Activated B cell treated with CpG ODN at 0.5 μM for 24 hours (primary cell): ENCODE results near the gene OR1J4. TPM values are rescaled to one million over a fixed set of nuclear protein-coding genes. Genes with fewer than 3 reads are reported as not detected.

ENCODE experiments used
- ATAC-seq: fragments of 200-7000 bp; cut with Tn5 transposase; one replicate; pipeline ENCODE4 v1.10.0; 2021; ENCODE audit warnings: low read depth, mild to moderate bottlenecking, moderate library complexity
- CTCF ChIA-PET: fragments of 350-600 bp; sonication (Branson Sonifier 250); formaldehyde crosslinking; loops from one replicate; lab custom pipeline; 2021; ENCODE audit warnings: antibody characterized with exemption; lab: Charles Lee
- POLR2A ChIA-PET: fragments of 350-600 bp; sonication (Branson Sonifier 250); formaldehyde crosslinking; loops from one replicate; lab custom pipeline; 2021; ENCODE audit warnings: antibody characterized with exemption; lab: Charles Lee
- DNase-seq: peaks from one replicate; pipeline ENCODE4 v3.0.0; 2022
- H3K27ac Mint-ChIP-seq: one replicate; pipeline ENCODE4 v1.8.0; 2020; ENCODE audit warnings: mixed read lengths
- H3K27me3 Mint-ChIP-seq: one replicate; pipeline ENCODE4 v1.8.0; 2021; ENCODE audit warnings: mixed read lengths
- H3K36me3 Mint-ChIP-seq: one replicate; pipeline ENCODE4 v1.8.0; 2021; ENCODE audit warnings: low read depth, mixed read lengths
- H3K4me1 Mint-ChIP-seq: one replicate; pipeline ENCODE4 v1.8.0; 2021; ENCODE audit warnings: mixed read lengths
- H3K4me3 Mint-ChIP-seq: one replicate; pipeline ENCODE4 v1.8.0; 2020; ENCODE audit warnings: mild to moderate bottlenecking, mixed read lengths
- H3K9me3 Mint-ChIP-seq: one replicate; pipeline ENCODE4 v1.8.0; 2020; ENCODE audit warnings: mixed read lengths
- CTCF ChIP-seq: fragments of 200-600 bp; IDR thresholded peaks from one replicate; pipeline ENCODE4 v1.8.0; 2022; ENCODE audit warnings: antibody characterized with exemption, mild to moderate bottlenecking
- intact Hi-C: fragments of 100-400 bp; cut with micrococcal nuclease; formaldehyde crosslinking; loops from one replicate; pipeline ENCODE4 v1.15.1; 2024
- total RNA-seq: library from RNA; stranded (reverse); gene quantifications from 2 replicates; pipeline ENCODE4 v1.2.3, GENCODE V29; 2022

Gene OR1J4
- total RNA-seq, 1 donor from 2014 or later, result not detected

DNA sequence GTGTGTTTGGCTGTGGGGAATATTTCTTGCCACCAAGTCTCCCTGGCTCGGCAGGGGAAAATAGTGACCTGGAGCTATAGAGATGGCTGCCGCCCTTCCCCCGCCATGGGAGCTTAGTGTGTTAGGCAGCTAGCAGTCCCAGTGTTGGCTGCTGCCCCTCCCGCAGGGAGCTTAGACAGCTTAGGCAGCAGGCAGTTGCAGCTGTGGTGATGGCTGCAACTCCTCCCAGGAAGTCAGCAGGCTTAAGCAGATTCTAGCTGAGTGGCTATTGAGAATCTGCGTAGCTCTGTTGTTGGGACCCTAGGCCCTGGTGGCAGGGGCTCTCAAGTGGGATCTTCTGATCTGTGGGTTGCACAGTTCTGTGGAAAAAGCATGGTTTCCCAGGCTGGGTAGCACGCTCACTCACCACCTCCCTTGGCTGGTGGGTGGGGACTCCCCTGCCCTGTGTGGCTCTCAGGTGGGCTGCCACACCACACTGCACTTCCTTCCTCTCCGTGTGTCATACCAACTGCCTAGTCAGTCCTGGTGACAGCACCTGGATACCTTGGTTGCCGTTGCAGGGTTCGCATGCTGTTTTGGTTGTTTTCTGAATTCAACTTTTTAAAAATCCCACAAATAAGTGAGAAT is 43.3 kb downstream of the OR1J4 start:
- intact Hi-C loops, result no loop called here
- Mint-ChIP-seq H3K4me3 (no peak overlapping the region), H3K27me3 (peaks cover 35% of the 10 kb centered on the region), H3K36me3 (no peaks in the 10 kb centered on the region), H3K9me3 (peaks cover 14% of the 10 kb centered on the region), H3K4me1 (no peaks in the 10 kb centered on the region), H3K27ac (no peak overlapping the region)
- TF ChIP-seq CTCF, result no peak
- POLR2A ChIA-PET, result no interaction called here
- CTCF ChIA-PET, result no interaction called here
- no peak for DNase-seq
- no peak for ATAC-seq

DNA sequence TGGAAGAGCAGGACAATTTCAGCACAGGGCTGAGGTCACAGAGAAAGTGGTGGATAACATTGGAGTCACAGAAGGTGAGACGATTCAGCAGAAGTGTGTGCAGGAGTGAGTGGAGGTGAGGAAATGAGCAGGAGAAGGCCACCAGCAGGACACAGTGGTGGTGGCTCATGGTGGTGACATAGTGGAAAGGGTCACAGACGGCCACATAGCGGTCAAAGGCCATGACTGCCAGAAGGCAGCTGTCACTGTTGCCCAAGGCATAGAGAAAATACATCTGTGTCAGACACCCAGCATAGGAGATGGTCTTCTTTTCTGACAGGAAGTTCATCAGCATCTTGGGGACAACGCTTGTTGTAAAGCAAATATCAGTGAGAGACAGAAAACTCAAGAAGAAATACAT is 49.0 kb downstream of the OR1J4 start:
- ChIA-PET POLR2A (no interaction called here), CTCF (no interaction called here)
- TF ChIP-seq CTCF, result no peak
- Mint-ChIP-seq H3K36me3 (no peaks in the 10 kb centered on the region), H3K9me3 (peaks cover 6% of the 10 kb centered on the region), H3K27me3 (peaks cover 16% of the 10 kb centered on the region), H3K4me3 (no peak overlapping the region), H3K27ac (no peak overlapping the region), H3K4me1 (no peaks in the 10 kb centered on the region)
- DNase-seq (no peak), ATAC-seq (no peak)
- intact Hi-C loops, result no loop called here

Other genes with a start within 250 kb of the OR1J4 start
- 8.9 and 9.4 TPM in 2 replicates for gene PTGS1, start 148.1 kb upstream of the OR1J4 start, total RNA-seq
- not detected in 2 replicates for gene OR1J1, start 41.2 kb upstream of the OR1J4 start, total RNA-seq
- gene OR1J2, start 8.3 kb upstream of the OR1J4 start, total RNA-seq, result not detected in 2 replicates
- gene OR1N1, start 8.2 kb downstream of the OR1J4 start, total RNA-seq, result not detected in 2 replicates
- gene OR1N2, start 34.0 kb downstream of the OR1J4 start, total RNA-seq, result not detected in 2 replicates
- gene OR1L8, start 64.2 kb downstream of the OR1J4 start, total RNA-seq, result not detected in 2 replicates
- not detected in 2 replicates for gene OR1Q1, start 95.6 kb downstream of the OR1J4 start, total RNA-seq
- gene OR1B1, start 138.5 kb downstream of the OR1J4 start, total RNA-seq, result not detected in 2 replicates
- not detected in 2 replicates for gene OR1L1, start 142.6 kb downstream of the OR1J4 start, total RNA-seq
- gene OR1L3, start 156.0 kb downstream of the OR1J4 start, total RNA-seq, result not detected in 2 replicates
- not detected in 2 replicates for gene OR1L4, start 204.8 kb downstream of the OR1J4 start, total RNA-seq
- gene OR1L6, start 223.2 kb downstream of the OR1J4 start, total RNA-seq, result not detected in 2 replicates